OCI-LY3 (cell line): ENCODE data around the gene IFIH1.

Experiments used
- EZH2phosphoT487 ChIP-seq: fragments of 200-600 bp; shearing (Covaris generic); IDR thresholded peaks from 2 replicates; pipeline ENCODE4 v1.6.1; 2018; ENCODE audit warnings: antibody characterized with exemption, mixed run types, low read depth
- TF ChIP-seq, protein P1 (sequence below): fragments of 200-600, 300-600 bp; sonication (generic); IDR thresholded peaks from 2 replicates; pipeline ENCODE4 v1.5.1; 2014; ENCODE audit warnings: antibody characterized with exemption, low read length, low read depth

DNA sequence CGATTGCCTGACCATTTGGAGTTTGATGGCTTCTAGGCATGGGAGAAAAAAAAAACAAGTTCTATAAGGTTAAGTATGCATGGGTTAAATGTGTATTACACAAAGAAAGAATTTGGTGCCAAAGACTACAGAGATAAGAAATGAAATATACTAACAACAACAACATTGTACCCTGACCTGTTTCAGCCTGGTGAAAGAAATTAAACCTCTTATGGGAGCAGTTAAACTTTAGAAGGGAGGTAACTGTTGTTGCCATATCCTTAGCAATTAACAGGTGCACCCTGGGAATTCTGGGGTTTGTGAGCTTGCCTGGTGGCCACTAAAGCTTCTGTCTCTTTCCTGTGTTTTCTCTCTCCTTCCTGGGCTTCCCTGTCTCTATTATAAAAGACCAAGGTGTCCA lies 6.5 kb upstream of the IFIH1 start:
- TF ChIP-seq, protein P1, sequence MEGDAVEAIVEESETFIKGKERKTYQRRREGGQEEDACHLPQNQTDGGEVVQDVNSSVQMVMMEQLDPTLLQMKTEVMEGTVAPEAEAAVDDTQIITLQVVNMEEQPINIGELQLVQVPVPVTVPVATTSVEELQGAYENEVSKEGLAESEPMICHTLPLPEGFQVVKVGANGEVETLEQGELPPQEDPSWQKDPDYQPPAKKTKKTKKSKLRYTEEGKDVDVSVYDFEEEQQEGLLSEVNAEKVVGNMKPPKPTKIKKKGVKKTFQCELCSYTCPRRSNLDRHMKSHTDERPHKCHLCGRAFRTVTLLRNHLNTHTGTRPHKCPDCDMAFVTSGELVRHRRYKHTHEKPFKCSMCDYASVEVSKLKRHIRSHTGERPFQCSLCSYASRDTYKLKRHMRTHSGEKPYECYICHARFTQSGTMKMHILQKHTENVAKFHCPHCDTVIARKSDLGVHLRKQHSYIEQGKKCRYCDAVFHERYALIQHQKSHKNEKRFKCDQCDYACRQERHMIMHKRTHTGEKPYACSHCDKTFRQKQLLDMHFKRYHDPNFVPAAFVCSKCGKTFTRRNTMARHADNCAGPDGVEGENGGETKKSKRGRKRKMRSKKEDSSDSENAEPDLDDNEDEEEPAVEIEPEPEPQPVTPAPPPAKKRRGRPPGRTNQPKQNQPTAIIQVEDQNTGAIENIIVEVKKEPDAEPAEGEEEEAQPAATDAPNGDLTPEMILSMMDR, result no peak
- no peak for TF ChIP-seq EZH2phosphoT487
